HUES6 (cell line): ENCODE data around the gene ATP5F1D.

Source experiments
- H3K27ac ChIP-seq: 2 replicates; pipeline ENCODE4 v1.7.0; 2013; ENCODE audit warnings: low read depth, mild to moderate bottlenecking, low read length, inconsistent platforms
- H3K27me3 ChIP-seq: 2 replicates; pipeline ENCODE4 v1.6.1; 2013; ENCODE audit warnings: low read length; ENCODE audit not compliant: control insufficient read depth, insufficient read depth
- H3K36me3 ChIP-seq: 2 replicates; pipeline ENCODE4 v1.6.1; 2013; ENCODE audit warnings: low read length; ENCODE audit not compliant: control insufficient read depth, insufficient read depth
- H3K4me1 ChIP-seq: 2 replicates; pipeline ENCODE4 v1.6.1; 2013; ENCODE audit warnings: low read length; ENCODE audit not compliant: control insufficient read depth, insufficient read depth
- H3K4me3 ChIP-seq: 2 replicates; pipeline ENCODE4 v1.5.1; 2013; ENCODE audit warnings: low read depth, low read length
- H3K9ac ChIP-seq: one replicate; pipeline ENCODE4 v1.6.1; 2013; ENCODE audit warnings: mild to moderate bottlenecking, low read length
- H3K9me3 ChIP-seq: 2 replicates; pipeline ENCODE4 v1.6.1; 2013; ENCODE audit warnings: low read depth, low read length; ENCODE audit not compliant: control insufficient read depth, insufficient read depth

The ATP5F1D gene

GRCh38 chr19:1284293-1284978 is 42.9 kb downstream of the ATP5F1D start:
- no peak overlapping the region for H3K27ac ChIP-seq
- H3K36me3 ChIP-seq, result peaks cover 4% of the 10 kb centered on the region
- peaks cover 18% of the 10 kb centered on the region; the same call in 1 of the 2 replicates for H3K4me1 ChIP-seq
- peaks cover 47% of the 10 kb centered on the region for H3K27me3 ChIP-seq
- H3K4me3 ChIP-seq, result no peak overlapping the region
- H3K9ac ChIP-seq, result no peak overlapping the region
- no peaks in the 10 kb centered on the region for H3K9me3 ChIP-seq

- peak overlapping the region; percentile 34 for H3K4me3 ChIP-seq
- H3K27ac ChIP-seq, result no peak overlapping the region
- H3K36me3 ChIP-seq, result no peaks in the 10 kb centered on the region
- H3K9me3 ChIP-seq, result no peaks in the 10 kb centered on the region
- peaks cover 18% of the 10 kb centered on the region; the same call in 1 of the 2 replicates for H3K4me1 ChIP-seq
- peaks cover 47% of the 10 kb centered on the region for H3K27me3 ChIP-seq
- H3K9ac ChIP-seq, result no peak overlapping the region
Observed at GRCh38 chr19:1284979-1285736, 43.6 kb downstream of the ATP5F1D start.

GRCh38 chr19:1285737-1286360 is 44.3 kb downstream of the ATP5F1D start, which contains the start of gene EFNA2:
Gene EFNA2 (plus strand): TSS chr19:1285873. CDS start chr19:1286169, 296 bp downstream.
- Histone ChIP-seq H3K36me3 (no peaks in the 10 kb centered on the region), H3K4me1 (peaks cover 18% of the 10 kb centered on the region; the same call in 1 of the 2 replicates), H3K27me3 (peaks cover 47% of the 10 kb centered on the region), H3K4me3 (peak within 1 kb of the TSS; percentile 55), H3K9ac (no peak within 1 kb of the TSS), H3K27ac (no peak within 1 kb of the TSS), H3K9me3 (no peaks in the 10 kb centered on the region)

- H3K27me3 ChIP-seq, result peaks cover 47% of the 10 kb centered on the region
Observed at GRCh38 chr19:1286487-1287353, 45.2 kb downstream of the ATP5F1D start.

GRCh38 chr19:1287354-1288225 is 46.0 kb downstream of the ATP5F1D start:
- Histone ChIP-seq H3K27me3 (peaks cover 50% of the 10 kb centered on the region), H3K9me3 (no peaks in the 10 kb centered on the region), H3K4me3 (peak overlapping the region; percentile 55), H3K36me3 (no peaks in the 10 kb centered on the region), H3K27ac (no peak overlapping the region), H3K4me1 (peaks cover 18% of the 10 kb centered on the region; the same call in 1 of the 2 replicates), H3K9ac (peak overlapping the region; percentile 38)

More at GRCh38 chr19:1286487-1287353, 45.2 kb downstream of the ATP5F1D start:
- no peaks in the 10 kb centered on the region for H3K9me3 ChIP-seq
- no peaks in the 10 kb centered on the region for H3K36me3 ChIP-seq
- peak overlapping the region; percentile 55 for H3K4me3 ChIP-seq
- H3K27ac ChIP-seq, result no peak overlapping the region
- H3K4me1 ChIP-seq, result peaks cover 18% of the 10 kb centered on the region; the same call in 1 of the 2 replicates
- H3K9ac ChIP-seq, result no peak overlapping the region

GRCh38 chr19:1288226-1288612 is 46.7 kb downstream of the ATP5F1D start:
- Histone ChIP-seq H3K9me3 (no peaks in the 10 kb centered on the region), H3K27ac (no peak overlapping the region), H3K4me3 (no peak overlapping the region), H3K27me3 (peaks cover 51% of the 10 kb centered on the region), H3K36me3 (no peaks in the 10 kb centered on the region), H3K4me1 (peaks cover 15% of the 10 kb centered on the region; the same call in 1 of the 2 replicates), H3K9ac (no peak overlapping the region)

- peaks cover 51% of the 10 kb centered on the region for H3K27me3 ChIP-seq
Observed at GRCh38 chr19:1288833-1289685, 47.5 kb downstream of the ATP5F1D start.

GRCh38 chr19:1289686-1290025 is 48.1 kb downstream of the ATP5F1D start:
- Histone ChIP-seq H3K4me3 (no peak overlapping the region), H3K9ac (no peak overlapping the region), H3K36me3 (no peaks in the 10 kb centered on the region), H3K27me3 (peaks cover 51% of the 10 kb centered on the region), H3K4me1 (peaks cover 8% of the 10 kb centered on the region; the same call in 1 of the 2 replicates), H3K9me3 (no peaks in the 10 kb centered on the region), H3K27ac (no peak overlapping the region)

More at GRCh38 chr19:1288833-1289685, 47.5 kb downstream of the ATP5F1D start:
- H3K9ac ChIP-seq, result no peak overlapping the region
- peaks cover 8% of the 10 kb centered on the region; the same call in 1 of the 2 replicates for H3K4me1 ChIP-seq
- no peak overlapping the region for H3K4me3 ChIP-seq
- no peaks in the 10 kb centered on the region for H3K9me3 ChIP-seq
- no peaks in the 10 kb centered on the region for H3K36me3 ChIP-seq
- H3K27ac ChIP-seq, result no peak overlapping the region

GRCh38 chr19:1290196-1290702 is 48.7 kb downstream of the ATP5F1D start:
- Histone ChIP-seq H3K9ac (no peak overlapping the region), H3K4me3 (no peak overlapping the region), H3K9me3 (no peaks in the 10 kb centered on the region), H3K36me3 (no peaks in the 10 kb centered on the region), H3K27me3 (peaks cover 51% of the 10 kb centered on the region), H3K4me1 (peaks cover 12% of the 10 kb centered on the region), H3K27ac (no peak overlapping the region)
